Right lobe of liver (tissue), 4 donors: ENCODE measurements around the gene CPLX1.

ENCODE experiments used
- POLR2A ChIP-seq: fragments of 450-650 bp; IDR thresholded peaks from one replicate; pipeline ENCODE4 v1.6.1; 2017; ENCODE audit warnings: antibody characterized with exemption, mild to moderate bottlenecking
- TF ChIP-seq, protein P1 (sequence below), 4 donors: fragments of 200-600 bp in 3 of 4; fragments of 450-650 bp in 1 of 4; IDR thresholded peaks; one replicate each; pipeline versions ENCODE4 v1.5.1 to v1.8.0; 2016 to 2022; ENCODE audit warnings: antibody characterized with exemption in 4 of 4, mild to moderate bottlenecking in 2 of 4
- donor health status: DM: no; HTN: no; CAD: no.
- donor health status: DM: no; HTN: no; CAD: no.
- donor health status: DM: no; HTN: yes; CAD: no.

DNA sequence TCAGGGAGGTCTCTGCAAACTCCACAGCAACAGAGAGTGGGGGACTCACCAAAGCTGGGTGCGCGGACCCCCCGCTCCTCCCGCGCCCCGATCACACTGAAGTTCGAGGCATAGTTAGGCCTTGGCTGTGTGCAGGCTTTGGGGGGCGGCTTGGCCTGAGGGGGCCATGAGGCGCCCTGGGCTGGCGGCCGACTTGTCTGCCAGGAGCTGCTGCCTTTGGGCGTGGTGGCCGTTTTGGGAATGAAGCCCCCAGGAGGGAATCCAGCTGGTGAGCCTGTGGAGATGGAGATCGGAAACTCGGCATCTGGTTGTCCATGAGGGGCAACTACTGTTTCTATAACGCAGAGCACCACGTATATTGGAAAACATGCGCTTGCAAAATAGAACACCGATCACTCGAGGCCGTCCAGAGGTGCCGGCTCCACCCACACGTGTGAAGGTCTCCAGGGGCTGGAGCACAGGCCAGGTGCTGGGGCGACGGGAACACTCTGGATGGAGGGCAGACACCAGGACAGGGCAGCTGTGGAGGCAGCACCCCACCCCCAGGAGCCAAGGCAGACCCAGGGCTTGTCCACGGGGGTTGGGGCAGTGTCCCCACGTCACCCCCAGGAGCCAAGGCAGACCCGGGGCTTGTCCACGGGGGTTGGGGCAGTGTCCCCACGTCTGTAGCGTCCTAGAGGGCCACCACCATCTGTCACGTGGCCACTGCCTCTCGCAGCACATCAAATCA is 25.9 kb upstream of the CPLX1 start:
- TF ChIP-seq, protein P1, sequence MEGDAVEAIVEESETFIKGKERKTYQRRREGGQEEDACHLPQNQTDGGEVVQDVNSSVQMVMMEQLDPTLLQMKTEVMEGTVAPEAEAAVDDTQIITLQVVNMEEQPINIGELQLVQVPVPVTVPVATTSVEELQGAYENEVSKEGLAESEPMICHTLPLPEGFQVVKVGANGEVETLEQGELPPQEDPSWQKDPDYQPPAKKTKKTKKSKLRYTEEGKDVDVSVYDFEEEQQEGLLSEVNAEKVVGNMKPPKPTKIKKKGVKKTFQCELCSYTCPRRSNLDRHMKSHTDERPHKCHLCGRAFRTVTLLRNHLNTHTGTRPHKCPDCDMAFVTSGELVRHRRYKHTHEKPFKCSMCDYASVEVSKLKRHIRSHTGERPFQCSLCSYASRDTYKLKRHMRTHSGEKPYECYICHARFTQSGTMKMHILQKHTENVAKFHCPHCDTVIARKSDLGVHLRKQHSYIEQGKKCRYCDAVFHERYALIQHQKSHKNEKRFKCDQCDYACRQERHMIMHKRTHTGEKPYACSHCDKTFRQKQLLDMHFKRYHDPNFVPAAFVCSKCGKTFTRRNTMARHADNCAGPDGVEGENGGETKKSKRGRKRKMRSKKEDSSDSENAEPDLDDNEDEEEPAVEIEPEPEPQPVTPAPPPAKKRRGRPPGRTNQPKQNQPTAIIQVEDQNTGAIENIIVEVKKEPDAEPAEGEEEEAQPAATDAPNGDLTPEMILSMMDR (IDR thresholded peaks at IDR 0.05), result no peak
- no peak for TF ChIP-seq POLR2A
